H1 (cell line): Measurements from ENCODE around the gene ECEL1. TPM values are rescaled to one million over a fixed set of nuclear protein-coding genes. Genes with fewer than 3 reads are reported as not detected.

ENCODE experiments used
- CTCF ChIA-PET: fragments of 300-600 bp; sonication (Branson Sonifier 250); formaldehyde crosslinking; loops from one replicate; lab custom pipeline; 2021; ENCODE audit not compliant: partially characterized antibody; lab: Charles Lee
- POLR2A ChIA-PET: fragments of 300-600 bp; sonication (Branson Sonifier 250); formaldehyde crosslinking; loops from one replicate; lab custom pipeline; 2021; ENCODE audit warnings: inconsistent platforms; ENCODE audit not compliant: partially characterized antibody; lab: Charles Lee
- DNase-seq, 2 experiments: peaks; one replicate each; pipeline versions ENCODE4 v3.0.0 to v3.0.0-alpha.2; 2010 to 2022; ENCODE audit warnings: low spot score in 2 of 2, low read depth in 1 of 2, mixed read lengths in 1 of 2
- FAIRE-seq: peaks from 2 replicates; lab custom pipeline; 2011; peaks lifted over from hg19 to GRCh38; lab: Jason Lieb, UNC
- H2AFZ ChIP-seq: 2 replicates; pipeline ENCODE4 v1.8.1; 2012; ENCODE audit warnings: low read length, inconsistent platforms
- H2AK5ac ChIP-seq: 2 replicates; pipeline ENCODE4 v1.6.1; 2013; ENCODE audit warnings: low read depth, low read length
- H2BK120ac ChIP-seq: replicated peaks from 2 replicates; pipeline ENCODE3; 2013; ENCODE audit warnings: low read depth, low read length, inconsistent platforms
- H2BK12ac ChIP-seq: 2 replicates; pipeline ENCODE4 v1.6.1; 2013; ENCODE audit warnings: low read depth, low read length
- H2BK15ac ChIP-seq: 2 replicates; pipeline ENCODE4 v1.6.1; 2013; ENCODE audit warnings: low read length
- H2BK20ac ChIP-seq: 2 replicates; pipeline ENCODE4 v1.6.1; 2013; ENCODE audit warnings: low read length
- H2BK5ac ChIP-seq: 2 replicates; pipeline ENCODE4 v1.6.1; 2013; ENCODE audit warnings: low read depth, low read length
- H3K14ac ChIP-seq: 2 replicates; pipeline ENCODE4 v1.6.1; 2013; ENCODE audit warnings: inconsistent platforms; ENCODE audit not compliant: insufficient read length
- H3K18ac ChIP-seq: 2 replicates; pipeline ENCODE4 v1.6.1; 2013; ENCODE audit warnings: low read length; ENCODE audit errors: extremely low read depth
- H3K23ac ChIP-seq: 2 replicates; pipeline ENCODE4 v1.6.1; 2013; ENCODE audit warnings: inconsistent platforms; ENCODE audit not compliant: insufficient read length
- H3K23me2 ChIP-seq: 2 replicates; pipeline ENCODE4 v1.6.1; 2013; ENCODE audit warnings: low read depth, low read length
- H3K27ac ChIP-seq: 2 replicates; pipeline ENCODE4 v1.6.1; 2011; ENCODE audit warnings: low read depth, low read length, inconsistent platforms
- H3K27me3 ChIP-seq, 4 experiments: replicated peaks in 1 of 4; 1 replicate in 1 of 4; 2 replicates in 3 of 4; pipeline versions ENCODE4 v1.6.1 to v1.8.1; 2011 to 2013; ENCODE audit warnings: low read length in 3 of 4, mild to moderate bottlenecking in 3 of 4, inconsistent platforms in 2 of 4, mixed read lengths in 2 of 4, moderate library complexity in 1 of 4; ENCODE audit not compliant: control insufficient read depth in 3 of 4, insufficient read depth in 3 of 4; ENCODE audit errors: extremely low read depth in 1 of 4
- H3K36me3 ChIP-seq, 4 experiments: 2 replicates each; pipeline versions ENCODE4 v1.6.1 to v1.8.1; 2011 to 2013; ENCODE audit warnings: mild to moderate bottlenecking in 4 of 4, low read length in 3 of 4, moderate library complexity in 2 of 4, control low read depth in 1 of 4, inconsistent platforms in 1 of 4; ENCODE audit not compliant: insufficient read depth in 4 of 4, control insufficient read depth in 2 of 4
- H3K4ac ChIP-seq: replicated peaks from 2 replicates; pipeline ENCODE3; 2013; ENCODE audit warnings: low read length, low read depth, mixed read lengths, inconsistent platforms; ENCODE audit not compliant: insufficient read length
- H3K4me1 ChIP-seq, 4 experiments: replicated peaks in 1 of 4; 1 replicate in 1 of 4; 2 replicates in 3 of 4; pipeline versions ENCODE4 v1.6.1 to v1.8.1; 2011 to 2013; ENCODE audit warnings: low read length in 3 of 4, inconsistent platforms in 2 of 4, mixed read lengths in 1 of 4; ENCODE audit not compliant: insufficient read depth in 4 of 4, control insufficient read depth in 3 of 4
- H3K4me2 ChIP-seq, 2 experiments: 2 replicates each; pipeline versions ENCODE4 v1.6.1 to v1.8.1; 2011 to 2013; ENCODE audit warnings: low read depth in 2 of 2, low read length in 2 of 2, control low read depth in 1 of 2, inconsistent platforms in 1 of 2, mild to moderate bottlenecking in 1 of 2; ENCODE audit not compliant: insufficient read depth in 1 of 2
- H3K4me3 ChIP-seq, 4 experiments: fragments of 200-600, 300-600 bp in 1 of 4; sonication (generic), shearing (Covaris generic), sonication (Bioruptor Twin) in 1 of 4; 2 replicates each; pipeline versions ENCODE4 v1.5.1 to v1.8.1; 2011 to 2016; ENCODE audit warnings: low read length in 4 of 4, low read depth in 3 of 4, control low read depth in 2 of 4, inconsistent platforms in 2 of 4, mild to moderate bottlenecking in 2 of 4, mixed read lengths in 1 of 4, moderate library complexity in 1 of 4; ENCODE audit not compliant: insufficient read depth in 2 of 4; ENCODE audit errors: extremely low read depth in 1 of 4
- H3K56ac ChIP-seq: replicated peaks from 2 replicates; pipeline ENCODE3; 2013; ENCODE audit warnings: low read depth, mild to moderate bottlenecking, mixed read lengths, low read length, inconsistent platforms; ENCODE audit not compliant: insufficient read length
- H3K79me1 ChIP-seq: 2 replicates; pipeline ENCODE4 v1.6.1; 2013; ENCODE audit warnings: low read depth, low read length, control low read depth
- H3K79me2 ChIP-seq, 2 experiments: 2 replicates each; pipeline versions ENCODE4 v1.6.1 to v1.8.1; 2012 to 2013; ENCODE audit warnings: low read length in 2 of 2, mild to moderate bottlenecking in 2 of 2, inconsistent platforms in 1 of 2; ENCODE audit not compliant: insufficient read depth in 2 of 2, control insufficient read depth in 1 of 2
- H3K9ac ChIP-seq, 4 experiments: replicated peaks in 1 of 4; 1 replicate in 1 of 4; 2 replicates in 3 of 4; pipeline versions ENCODE4 v1.6.1 to v1.8.1; 2011 to 2013; ENCODE audit warnings: low read depth in 3 of 4, low read length in 3 of 4, control low read depth in 2 of 4, mild to moderate bottlenecking in 2 of 4, moderate library complexity in 2 of 4, inconsistent platforms in 1 of 4; ENCODE audit errors: extremely low read depth in 1 of 4
- H3K9me3 ChIP-seq, 2 experiments: 2 replicates each; pipeline versions ENCODE4 v1.6.1 to v1.8.1; 2012 to 2013; ENCODE audit warnings: mild to moderate bottlenecking in 2 of 2, moderate library complexity in 2 of 2, control low read depth in 1 of 2, inconsistent platforms in 1 of 2, low read depth in 1 of 2, low read length in 1 of 2, mixed read lengths in 1 of 2; ENCODE audit not compliant: insufficient read depth in 2 of 2
- H4K20me1 ChIP-seq, 2 experiments: replicated peaks in 1 of 2; 2 replicates each; pipeline versions ENCODE3 to v1.8.1; 2011 to 2013; ENCODE audit warnings: inconsistent platforms in 2 of 2, low read length in 2 of 2, mild to moderate bottlenecking in 1 of 2; ENCODE audit not compliant: insufficient read depth in 2 of 2, control insufficient read depth in 1 of 2
- H4K5ac ChIP-seq: 2 replicates; pipeline ENCODE4 v1.6.1; 2013; ENCODE audit warnings: low read length, low read depth, mixed read lengths, inconsistent platforms; ENCODE audit not compliant: insufficient read length
- H4K8ac ChIP-seq: 2 replicates; pipeline ENCODE4 v1.8.0; 2013; ENCODE audit warnings: mild to moderate bottlenecking, moderate library complexity, low read length, inconsistent platforms; ENCODE audit not compliant: insufficient read depth; ENCODE audit errors: extremely low read depth
- H4K91ac ChIP-seq: replicated peaks from 2 replicates; pipeline ENCODE3; 2013; ENCODE audit warnings: low read length, mixed read lengths, inconsistent platforms; ENCODE audit not compliant: insufficient read length
- CTCF ChIP-seq, 3 experiments: IDR thresholded peaks; 1 replicate in 2 of 3; 2 replicates in 1 of 3; pipeline versions ENCODE4 v1.5.1 to v1.6.1; 2011; ENCODE audit warnings: low read length in 3 of 3, mild to moderate bottlenecking in 3 of 3, inconsistent platforms in 2 of 3, low read depth in 1 of 3, moderate library complexity in 1 of 3; ENCODE audit not compliant: insufficient read depth in 1 of 3; ENCODE audit errors: control extremely low read depth in 1 of 3
- HDAC6 ChIP-seq: IDR thresholded peaks from one replicate; pipeline ENCODE4 v1.7.1; 2012; ENCODE audit warnings: low read depth, mild to moderate bottlenecking, inconsistent platforms, low read length, moderate library complexity
- JUN ChIP-seq: IDR thresholded peaks from 2 replicates; pipeline ENCODE4 v1.6.1; 2011; ENCODE audit warnings: low read depth, mild to moderate bottlenecking, improper control_type of control experiment, low read length
- RAD21 ChIP-seq, 2 experiments: IDR thresholded peaks in 1 of 2; conservative IDR thresholded peaks in 1 of 2; 2 replicates each; pipeline ENCODE4 v1.6.1; 2011; ENCODE audit warnings: low read depth in 2 of 2, low read length in 2 of 2, improper control_type of control experiment in 1 of 2, inconsistent platforms in 1 of 2, mild to moderate bottlenecking in 1 of 2, moderate library complexity in 1 of 2
- RXRA ChIP-seq: IDR thresholded peaks from 2 replicates; pipeline ENCODE4 v1.6.1; 2011; ENCODE audit warnings: low read depth, mild to moderate bottlenecking, low read length, moderate library complexity; ENCODE audit not compliant: insufficient read depth
- SIRT6 ChIP-seq: IDR thresholded peaks from one replicate; pipeline ENCODE4 v1.7.1; 2012; ENCODE audit warnings: low read length, inconsistent platforms
- SP2 ChIP-seq: IDR thresholded peaks from 2 replicates; pipeline ENCODE4 v1.6.1; 2012; ENCODE audit warnings: mild to moderate bottlenecking, low read length, inconsistent platforms
- TAF1 ChIP-seq: IDR thresholded peaks from 2 replicates; pipeline ENCODE4 v1.6.1; 2011; ENCODE audit warnings: mild to moderate bottlenecking, low read depth, low read length
- TAF7 ChIP-seq: optimal IDR thresholded peaks from 2 replicates; pipeline ENCODE3; 2011; ENCODE audit warnings: low read depth, mild to moderate bottlenecking, inconsistent platforms, low read length, moderate library complexity, borderline replicate concordance
- TBP ChIP-seq: IDR thresholded peaks from 2 replicates; pipeline ENCODE4 v1.6.1; 2011; ENCODE audit warnings: low read depth, low read length, improper control_type of control experiment
- WGBS, 2 experiments: shearing (Covaris generic) in 1 of 2; methylation state at CpG; one replicate each; pipeline versions ENCODE4 v1.1.6 to v1.1.7; 2013 to 2015; ENCODE audit warnings: low lambda C conversion rate in 2 of 2, mixed read lengths in 2 of 2, inconsistent platforms in 1 of 2, low coverage in 1 of 2, missing lambda C conversion rate in 1 of 2; ENCODE audit not compliant: insufficient replicate concordance in 2 of 2, insufficient coverage in 1 of 2, insufficient read length in 1 of 2; ENCODE audit errors: extremely low coverage in 1 of 2, missing lambda C conversion rate in 1 of 2; 5-methylcytosine and 5-hydroxymethylcytosine counted together
- polyA plus RNA-seq, 7 experiments: library from polyadenylated mRNA; depleted of rRNA in 3 of 7; stranded (reverse) in 5 of 7; unstranded in 2 of 7; fragments of >200 nt in 5 of 7; fragments of 200-250 nt in 2 of 7; gene quantifications; 1 replicate in 5 of 7; 2 replicates in 1 of 7; 4 replicates in 1 of 7; pipeline versions ENCODE4 v1.2.1 to v1.2.3, GENCODE V29; 2011 to 2013; ENCODE audit warnings: missing spikeins in 2 of 7, mixed read lengths in 2 of 7
- total RNA-seq: library from RNA; stranded (reverse); fragmentation: NEBNext Ultra II Directional; extraction: Animal tissue kit (Norgen Biotek cat#: 25700); gene quantifications from 2 replicates; pipeline ENCODE4 v1.2.1, GENCODE V29; 2021

Gene ECEL1
- total and polyA plus RNA-seq, 2 of the 8 experiments (the other 6 are each of a cell fraction or from before 2014, with no cell fraction given) = 7.7 to 20.2 TPM

- Histone ChIP-seq H4K8ac (no peak overlapping the region), H4K5ac (no peak overlapping the region), H2AK5ac (no peak overlapping the region; the same call in 1 of the 2 replicates), H2BK15ac (no peak overlapping the region), H4K91ac (no peak overlapping the region), H3K36me3 (no peaks in the 10 kb centered on the region), H3K27me3 (peaks cover under 1 to 16% (median 7%) of the 10 kb centered on the region in 4 experiments), H2BK120ac (no peak overlapping the region), H3K4me2 (no peak overlapping the region), H4K20me1 (peaks cover 0 to 2% of the 10 kb centered on the region in 2 experiments), H2BK12ac (no peak overlapping the region), H3K79me1 (no peaks in the 10 kb centered on the region), H3K9ac (no peak overlapping the region), H3K4ac (no peak overlapping the region), H3K18ac (no peak overlapping the region), H3K23ac (no peak overlapping the region), H2BK20ac (no peak overlapping the region), H2BK5ac (no peak overlapping the region), H3K9me3 (no peaks in the 10 kb centered on the region), H3K14ac (no peak overlapping the region), H3K56ac (no peak overlapping the region), H3K27ac (no peak overlapping the region), H3K23me2 (peaks cover 3% of the 10 kb centered on the region; the same call in 1 of the 2 replicates), H2AFZ (no peak overlapping the region), H3K4me1 (peaks cover 0 to 10% (median 5%) of the 10 kb centered on the region in 4 experiments; a peak in 6 of 7 replicates), H3K79me2 (no peaks in the 10 kb centered on the region), H3K4me3 (no peak overlapping the region)
- DNase-seq (no peak), FAIRE-seq (no peak)
- ChIA-PET POLR2A (interaction anchor here (0.9 to 1.8 kb wide), 2 partner anchors 9 to 10 kb away, joined by 3 to 4 read pairs; partner anchors contain the start of gene PRSS56), CTCF (interaction anchor here (1.4 to 1.6 kb wide), 2 partner anchors 10 to 38 kb away, joined by 4 to 5 read pairs; no protein-coding TSS in a partner anchor)
- WGBS, 2 experiments = 89% methylated on average over 11 of the region's 11 CpGs; no CpG with 5 or more reads in 1 of the 2 experiments
- TF ChIP-seq RXRA (no peak), TAF7 (no peak), CTCF (IDR thresholded peaks at IDR 0.05; ENCODE audit: control extremely low read depth in 1 of 3, insufficient read depth in 1 of 3, low read depth in 1 of 3, low read length in 3 of 3) (no peak), RAD21 (IDR thresholded peaks at IDR 0.05 in 1 of 2, conservative IDR thresholded peaks at IDR 0.05 in 1 of 2; ENCODE audit: low read depth in 2 of 2, low read length in 2 of 2) (no peak), SIRT6 (no peak), TAF1 (no peak), TBP (no peak), HDAC6 (no peak), SP2 (no peak), JUN (no peak)
Observed at GRCh38 chr2:232528746-232529460, 41.3 kb upstream of the ECEL1 start.
